ENCODE results near the gene DNAJC8.

DNA sequence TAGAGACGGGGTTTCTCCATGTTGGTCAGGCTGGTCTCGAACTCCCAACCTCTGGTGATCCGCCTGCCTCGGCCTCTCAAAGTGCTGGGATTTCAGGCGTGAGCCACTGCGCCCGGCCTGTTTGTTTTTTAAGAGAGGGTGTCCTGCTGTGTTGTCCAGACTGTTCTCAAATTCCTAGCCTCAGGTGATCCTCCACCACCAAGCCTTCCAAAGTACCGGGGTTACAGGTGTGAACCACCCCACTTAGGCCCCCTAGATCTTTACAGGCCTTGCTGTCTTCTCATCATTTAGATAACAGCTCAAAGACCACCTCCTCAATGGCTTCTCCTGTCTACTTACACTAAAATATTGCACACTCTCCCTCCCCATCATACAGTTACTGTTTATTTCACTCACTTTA, 32.7 kb upstream of the DNAJC8 start:
- TF ChIP-seq, protein P1, sequence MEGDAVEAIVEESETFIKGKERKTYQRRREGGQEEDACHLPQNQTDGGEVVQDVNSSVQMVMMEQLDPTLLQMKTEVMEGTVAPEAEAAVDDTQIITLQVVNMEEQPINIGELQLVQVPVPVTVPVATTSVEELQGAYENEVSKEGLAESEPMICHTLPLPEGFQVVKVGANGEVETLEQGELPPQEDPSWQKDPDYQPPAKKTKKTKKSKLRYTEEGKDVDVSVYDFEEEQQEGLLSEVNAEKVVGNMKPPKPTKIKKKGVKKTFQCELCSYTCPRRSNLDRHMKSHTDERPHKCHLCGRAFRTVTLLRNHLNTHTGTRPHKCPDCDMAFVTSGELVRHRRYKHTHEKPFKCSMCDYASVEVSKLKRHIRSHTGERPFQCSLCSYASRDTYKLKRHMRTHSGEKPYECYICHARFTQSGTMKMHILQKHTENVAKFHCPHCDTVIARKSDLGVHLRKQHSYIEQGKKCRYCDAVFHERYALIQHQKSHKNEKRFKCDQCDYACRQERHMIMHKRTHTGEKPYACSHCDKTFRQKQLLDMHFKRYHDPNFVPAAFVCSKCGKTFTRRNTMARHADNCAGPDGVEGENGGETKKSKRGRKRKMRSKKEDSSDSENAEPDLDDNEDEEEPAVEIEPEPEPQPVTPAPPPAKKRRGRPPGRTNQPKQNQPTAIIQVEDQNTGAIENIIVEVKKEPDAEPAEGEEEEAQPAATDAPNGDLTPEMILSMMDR (IDR thresholded peaks at IDR 0.05; ENCODE audit: low read depth, low read length, poor library complexity, severe bottlenecking), result no peak
- TF ChIP-seq EZH2phosphoT487 (IDR thresholded peaks at IDR 0.05; ENCODE audit: borderline replicate concordance, low read length), result no peak

Measured in DOHH2 (cell line).